Measurements from ENCODE around the gene MYOD1. TPM values are rescaled to one million over a fixed set of nuclear protein-coding genes. Genes with fewer than 3 reads are reported as not detected.

The MYOD1 gene
- total RNA-seq, 1 experiment from 2014 or later = not detected

- Histone ChIP-seq H3K27ac (ENCODE audit: low read length) (no peak overlapping the region), H2AFZ (ENCODE audit: low read length) (no peak overlapping the region), H3K9ac (ENCODE audit: low read length) (no peak overlapping the region), H3K36me3 (ENCODE audit: insufficient read depth, low read length) (no peaks in the 10 kb centered on the region), H3K4me1 (ENCODE audit: low read length) (no peaks in the 10 kb centered on the region), H3K9me2 (replicated peaks; ENCODE audit: insufficient read depth, low read length) (no peaks in the 10 kb centered on the region), H4K20me1 (ENCODE audit: insufficient read depth, low read depth, low read length) (no peaks in the 10 kb centered on the region), H3K79me2 (ENCODE audit: low read length) (no peaks in the 10 kb centered on the region), H3K9me3 (ENCODE audit: low read length) (no peaks in the 10 kb centered on the region), H3K4me2 (ENCODE audit: low read depth, low read length, poor library complexity, severe bottlenecking) (no peak overlapping the region), H3K27me3 (ENCODE audit: low read length) (no peaks in the 10 kb centered on the region), H3K4me3 (ENCODE audit: low read length) (no peak overlapping the region)
- DNase-seq = no peak
Measured at GRCh38 chr11:17714356-17714854, 5.0 kb upstream of the MYOD1 start.

- Histone ChIP-seq H3K9me2 (replicated peaks; ENCODE audit: insufficient read depth, low read length) (no peaks in the 10 kb centered on the region), H3K36me3 (ENCODE audit: insufficient read depth, low read length) (no peaks in the 10 kb centered on the region), H3K4me3 (ENCODE audit: low read length) (no peak overlapping the region), H3K4me1 (ENCODE audit: low read length) (no peaks in the 10 kb centered on the region), H3K79me2 (ENCODE audit: low read length) (no peaks in the 10 kb centered on the region), H4K20me1 (ENCODE audit: insufficient read depth, low read depth, low read length) (no peaks in the 10 kb centered on the region), H3K27me3 (ENCODE audit: low read length) (no peaks in the 10 kb centered on the region), H3K27ac (ENCODE audit: low read length) (no peak overlapping the region), H3K4me2 (ENCODE audit: low read depth, low read length, poor library complexity, severe bottlenecking) (no peak overlapping the region), H3K9ac (ENCODE audit: low read length) (no peak overlapping the region), H2AFZ (ENCODE audit: low read length) (no peak overlapping the region), H3K9me3 (ENCODE audit: low read length) (no peaks in the 10 kb centered on the region)
- DNase-seq = no peak
Measured at GRCh38 chr11:17714870-17715269, 4.5 kb upstream of the MYOD1 start.

GRCh38 chr11:17716807-17717206, 2.6 kb upstream of the MYOD1 start:
- no peak for DNase-seq
- no peaks in the 10 kb centered on the region for H4K20me1 ChIP-seq (ENCODE audit: insufficient read depth, low read depth, low read length)
- H3K9ac ChIP-seq (ENCODE audit: low read length) = no peak overlapping the region
- no peak overlapping the region for H2AFZ ChIP-seq (ENCODE audit: low read length)
- H3K9me3 ChIP-seq (ENCODE audit: low read length) = no peaks in the 10 kb centered on the region
- H3K27me3 ChIP-seq (ENCODE audit: low read length) = no peaks in the 10 kb centered on the region
- H3K9me2 ChIP-seq (replicated peaks; ENCODE audit: insufficient read depth, low read length) = no peaks in the 10 kb centered on the region
- no peak overlapping the region for H3K27ac ChIP-seq (ENCODE audit: low read length)
- no peak overlapping the region for H3K4me2 ChIP-seq (ENCODE audit: low read depth, low read length, poor library complexity, severe bottlenecking)
- H3K4me3 ChIP-seq (ENCODE audit: low read length) = no peak overlapping the region
- no peaks in the 10 kb centered on the region for H3K79me2 ChIP-seq (ENCODE audit: low read length)
- no peaks in the 10 kb centered on the region for H3K4me1 ChIP-seq (ENCODE audit: low read length)
- no peaks in the 10 kb centered on the region for H3K36me3 ChIP-seq (ENCODE audit: insufficient read depth, low read length)

GRCh38 chr11:17718015-17718414, 1.4 kb upstream of the MYOD1 start:
- Histone ChIP-seq H3K9me3 (ENCODE audit: low read length) (no peaks in the 10 kb centered on the region), H3K27ac (ENCODE audit: low read length) (no peak overlapping the region), H3K4me3 (ENCODE audit: low read length) (no peak overlapping the region), H3K9ac (ENCODE audit: low read length) (no peak overlapping the region), H3K4me2 (ENCODE audit: low read depth, low read length, poor library complexity, severe bottlenecking) (no peak overlapping the region), H3K36me3 (ENCODE audit: insufficient read depth, low read length) (no peaks in the 10 kb centered on the region), H3K9me2 (replicated peaks; ENCODE audit: insufficient read depth, low read length) (no peaks in the 10 kb centered on the region), H4K20me1 (ENCODE audit: insufficient read depth, low read depth, low read length) (no peaks in the 10 kb centered on the region), H3K79me2 (ENCODE audit: low read length) (no peaks in the 10 kb centered on the region), H3K4me1 (ENCODE audit: low read length) (no peaks in the 10 kb centered on the region), H3K27me3 (ENCODE audit: low read length) (no peaks in the 10 kb centered on the region), H2AFZ (ENCODE audit: low read length) (no peak overlapping the region)
- DNase-seq = no peak

GRCh38 chr11:17718510-17718962, 835 bp upstream of the MYOD1 start:
- no peaks in the 10 kb centered on the region for H3K4me1 ChIP-seq (ENCODE audit: low read length)
- H3K4me2 ChIP-seq (ENCODE audit: low read depth, low read length, poor library complexity, severe bottlenecking) = no peak overlapping the region
- no peaks in the 10 kb centered on the region for H4K20me1 ChIP-seq (ENCODE audit: insufficient read depth, low read depth, low read length)
- DNase-seq = no peak
- H3K9ac ChIP-seq (ENCODE audit: low read length) = no peak overlapping the region
- no peaks in the 10 kb centered on the region for H3K79me2 ChIP-seq (ENCODE audit: low read length)
- H3K9me2 ChIP-seq (replicated peaks; ENCODE audit: insufficient read depth, low read length) = no peaks in the 10 kb centered on the region
- H2AFZ ChIP-seq (ENCODE audit: low read length) = no peak overlapping the region
- no peaks in the 10 kb centered on the region for H3K27me3 ChIP-seq (ENCODE audit: low read length)
- H3K9me3 ChIP-seq (ENCODE audit: low read length) = no peaks in the 10 kb centered on the region
- H3K4me3 ChIP-seq (ENCODE audit: low read length) = no peak overlapping the region
- no peak overlapping the region for H3K27ac ChIP-seq (ENCODE audit: low read length)
- H3K36me3 ChIP-seq (ENCODE audit: insufficient read depth, low read length) = no peaks in the 10 kb centered on the region

GRCh38 chr11:17719938-17720795, 796 bp downstream of the MYOD1 start:
- no peaks in the 10 kb centered on the region for H3K4me1 ChIP-seq (ENCODE audit: low read length)
- H3K27me3 ChIP-seq (ENCODE audit: low read length) = no peaks in the 10 kb centered on the region
- H3K79me2 ChIP-seq (ENCODE audit: low read length) = no peaks in the 10 kb centered on the region
- no peak for DNase-seq
- H2AFZ ChIP-seq (ENCODE audit: low read length) = no peak overlapping the region
- H4K20me1 ChIP-seq (ENCODE audit: insufficient read depth, low read depth, low read length) = no peaks in the 10 kb centered on the region
- no peak overlapping the region for H3K4me2 ChIP-seq (ENCODE audit: low read depth, low read length, poor library complexity, severe bottlenecking)
- H3K9me2 ChIP-seq (replicated peaks; ENCODE audit: insufficient read depth, low read length) = no peaks in the 10 kb centered on the region
- no peak overlapping the region for H3K4me3 ChIP-seq (ENCODE audit: low read length)
- H3K9ac ChIP-seq (ENCODE audit: low read length) = no peak overlapping the region
- no peaks in the 10 kb centered on the region for H3K9me3 ChIP-seq (ENCODE audit: low read length)
- H3K36me3 ChIP-seq (ENCODE audit: insufficient read depth, low read length) = no peaks in the 10 kb centered on the region
- no peak overlapping the region for H3K27ac ChIP-seq (ENCODE audit: low read length)

- H3K9me2 ChIP-seq (replicated peaks; ENCODE audit: insufficient read depth, low read length) = no peaks in the 10 kb centered on the region
- no peaks in the 10 kb centered on the region for H4K20me1 ChIP-seq (ENCODE audit: insufficient read depth, low read depth, low read length)
- H3K4me1 ChIP-seq (ENCODE audit: low read length) = no peaks in the 10 kb centered on the region
- H3K27ac ChIP-seq (ENCODE audit: low read length) = no peak overlapping the region
- H3K27me3 ChIP-seq (ENCODE audit: low read length) = no peaks in the 10 kb centered on the region
- no peaks in the 10 kb centered on the region for H3K9me3 ChIP-seq (ENCODE audit: low read length)
- no peak overlapping the region for H2AFZ ChIP-seq (ENCODE audit: low read length)
- no peak overlapping the region for H3K4me2 ChIP-seq (ENCODE audit: low read depth, low read length, poor library complexity, severe bottlenecking)
- no peaks in the 10 kb centered on the region for H3K79me2 ChIP-seq (ENCODE audit: low read length)
- DNase-seq = no peak
- no peaks in the 10 kb centered on the region for H3K36me3 ChIP-seq (ENCODE audit: insufficient read depth, low read length)
- no peak overlapping the region for H3K4me3 ChIP-seq (ENCODE audit: low read length)
- H3K9ac ChIP-seq (ENCODE audit: low read length) = no peak overlapping the region
Measured at GRCh38 chr11:17720796-17721171, 1.4 kb downstream of the MYOD1 start.

GRCh38 chr11:17721242-17721999, 2.0 kb downstream of the MYOD1 start:
- no peaks in the 10 kb centered on the region for H4K20me1 ChIP-seq (ENCODE audit: insufficient read depth, low read depth, low read length)
- H3K4me3 ChIP-seq (ENCODE audit: low read length) = no peak overlapping the region
- H3K9ac ChIP-seq (ENCODE audit: low read length) = no peak overlapping the region
- no peaks in the 10 kb centered on the region for H3K4me1 ChIP-seq (ENCODE audit: low read length)
- no peaks in the 10 kb centered on the region for H3K36me3 ChIP-seq (ENCODE audit: insufficient read depth, low read length)
- no peak overlapping the region for H3K4me2 ChIP-seq (ENCODE audit: low read depth, low read length, poor library complexity, severe bottlenecking)
- H3K27me3 ChIP-seq (ENCODE audit: low read length) = no peaks in the 10 kb centered on the region
- H3K9me3 ChIP-seq (ENCODE audit: low read length) = no peaks in the 10 kb centered on the region
- no peak for DNase-seq
- H3K79me2 ChIP-seq (ENCODE audit: low read length) = no peaks in the 10 kb centered on the region
- H2AFZ ChIP-seq (ENCODE audit: low read length) = no peak overlapping the region
- H3K9me2 ChIP-seq (replicated peaks; ENCODE audit: insufficient read depth, low read length) = no peaks in the 10 kb centered on the region
- H3K27ac ChIP-seq (ENCODE audit: low read length) = no peak overlapping the region
